ENCODE measurements around the gene CCIN.
"Not testable (repeated sequence)": the region's sequence is repeated elsewhere in the genome, so short reads cannot be mapped to it uniquely, and the experiment has no call there.

The CCIN gene

GRCh38 chr9:36169166-36169565 lies at the start of gene CCIN:
Gene CCIN (plus strand): TSS chr9:36169388. CDS start chr9:36169503, 115 bp downstream.
- no peak for DNase-seq

- DNase-seq, result no peak
Measured at GRCh38 chr9:36119476-36119875, 49.7 kb upstream of the CCIN start.

GRCh38 chr9:36120705-36121104 lies 48.5 kb upstream of the CCIN start:
- no peak for DNase-seq

GRCh38 chr9:36121971-36122370 lies 47.2 kb upstream of the CCIN start:
- no peak for DNase-seq

GRCh38 chr9:36123515-36123914 lies 45.7 kb upstream of the CCIN start:
- DNase-seq, result no peak

- no peak for DNase-seq
Measured at GRCh38 chr9:36125062-36125855, 43.9 kb upstream of the CCIN start.

GRCh38 chr9:36126016-36126730 lies 43.0 kb upstream of the CCIN start:
- DNase-seq, result no peak

- DNase-seq, result no peak
Measured at GRCh38 chr9:36127652-36128244, 41.4 kb upstream of the CCIN start.

- DNase-seq, result no peak
Measured at GRCh38 chr9:36128349-36128748, 40.8 kb upstream of the CCIN start.

- DNase-seq, result no peak
Measured at GRCh38 chr9:36129139-36129538, 40.0 kb upstream of the CCIN start.

- not testable (repeated sequence) for DNase-seq
Measured at GRCh38 chr9:36131666-36132065, 37.5 kb upstream of the CCIN start.

GRCh38 chr9:36132086-36132485 lies 37.1 kb upstream of the CCIN start:
- DNase-seq, result no peak

GRCh38 chr9:36134761-36135505 lies 34.3 kb upstream of the CCIN start:
- DNase-seq, result no peak

GRCh38 chr9:36135741-36136271 lies 33.4 kb upstream of the CCIN start:
- no peak for DNase-seq

GRCh38 chr9:36136272-36136893 lies 32.8 kb upstream of the CCIN start, which contains the start of gene GLIPR2:
Gene GLIPR2 (plus strand): TSS chr9:36136733. CDS start chr9:36136779, 46 bp downstream.
- DNase-seq, result peak; percentile 93

GRCh38 chr9:36136894-36137391 lies 32.2 kb upstream of the CCIN start:
- DNase-seq, result no peak

- DNase-seq, result no peak
Measured at GRCh38 chr9:36137392-36138004, 31.7 kb upstream of the CCIN start.

GRCh38 chr9:36138496-36138895 lies 30.7 kb upstream of the CCIN start:
- no peak for DNase-seq

- DNase-seq, result no peak
Measured at GRCh38 chr9:36138901-36139300, 30.3 kb upstream of the CCIN start.

GRCh38 chr9:36140086-36141084 lies 28.8 kb upstream of the CCIN start:
- peak; percentile 68 for DNase-seq
